ENCODE results near the gene SORCS3. TPM values are rescaled to one million over a fixed set of nuclear protein-coding genes. Genes with fewer than 3 reads are reported as not detected.

The SORCS3 gene
- total RNA-seq, 1 donor from 2014 or later = 0.39 TPM

GRCh38 chr10:105189463-105189800 is 548.3 kb downstream of the SORCS3 start:
- no peak for DNase-seq

- DNase-seq = no peak
These were observed 551.1 kb downstream of the SORCS3 start for GRCh38 chr10:105192146-105192545.

- no peak for DNase-seq
These were observed 551.8 kb downstream of the SORCS3 start for GRCh38 chr10:105192861-105193260.

- no peak for DNase-seq
These were observed 554.7 kb downstream of the SORCS3 start for GRCh38 chr10:105195831-105196230.

- no peak for DNase-seq
These were observed 556.7 kb downstream of the SORCS3 start for GRCh38 chr10:105197598-105198364.

GRCh38 chr10:105206616-105207015 is 565.5 kb downstream of the SORCS3 start:
- no peak for DNase-seq

- no peak for DNase-seq
These were observed 566.4 kb downstream of the SORCS3 start for GRCh38 chr10:105207476-105207995.

- DNase-seq = no peak
These were observed 569.5 kb downstream of the SORCS3 start for GRCh38 chr10:105210546-105210945.

- DNase-seq = no peak
These were observed 596.6 kb downstream of the SORCS3 start for GRCh38 chr10:105237685-105238084.

GRCh38 chr10:105239311-105240219 is 598.5 kb downstream of the SORCS3 start:
- no peak for DNase-seq

- no peak for DNase-seq
These were observed 600.2 kb downstream of the SORCS3 start for GRCh38 chr10:105241254-105241653.

GRCh38 chr10:105243381-105243780 is 602.3 kb downstream of the SORCS3 start:
- DNase-seq = no peak

GRCh38 chr10:105243825-105244224 is 602.7 kb downstream of the SORCS3 start:
- DNase-seq = no peak

GRCh38 chr10:105247831-105248499 is 606.9 kb downstream of the SORCS3 start:
- no peak for DNase-seq

- no peak for DNase-seq
These were observed 611.8 kb downstream of the SORCS3 start for GRCh38 chr10:105252911-105253310.

- no peak for DNase-seq
These were observed 612.6 kb downstream of the SORCS3 start for GRCh38 chr10:105253515-105254212.

GRCh38 chr10:105258036-105258673 is 617.1 kb downstream of the SORCS3 start:
- DNase-seq = no peak

- DNase-seq = no peak
These were observed 617.6 kb downstream of the SORCS3 start for GRCh38 chr10:105258674-105259065.

GRCh38 chr10:105259201-105259600 is 618.1 kb downstream of the SORCS3 start:
- DNase-seq = no peak

GRCh38 chr10:105262666-105263065 is 621.6 kb downstream of the SORCS3 start:
- no peak for DNase-seq

- no peak for DNase-seq
These were observed 626.0 kb downstream of the SORCS3 start for GRCh38 chr10:105266966-105267539.
